SK-N-MC (cell line): ENCODE data around the gene SLC5A1.

Experiments used
- EZH2 ChIP-seq: fragments of 200-600 bp; sonication (generic); IDR thresholded peaks from one replicate; pipeline ENCODE4 v1.6.1; 2017; ENCODE audit warnings: antibody characterized with exemption
- FOXP2 ChIP-seq: optimal IDR thresholded peaks from 2 replicates; pipeline ENCODE3; 2011; ENCODE audit warnings: mild to moderate bottlenecking, moderate library complexity; ENCODE audit not compliant: insufficient read depth; ENCODE audit errors: extremely low read length, control extremely low read depth
- POLR2AphosphoS5 ChIP-seq: IDR thresholded peaks from 2 replicates; pipeline ENCODE4 v1.6.1; 2012; ENCODE audit warnings: mild to moderate bottlenecking, low read depth, low read length, borderline replicate concordance

DNA sequence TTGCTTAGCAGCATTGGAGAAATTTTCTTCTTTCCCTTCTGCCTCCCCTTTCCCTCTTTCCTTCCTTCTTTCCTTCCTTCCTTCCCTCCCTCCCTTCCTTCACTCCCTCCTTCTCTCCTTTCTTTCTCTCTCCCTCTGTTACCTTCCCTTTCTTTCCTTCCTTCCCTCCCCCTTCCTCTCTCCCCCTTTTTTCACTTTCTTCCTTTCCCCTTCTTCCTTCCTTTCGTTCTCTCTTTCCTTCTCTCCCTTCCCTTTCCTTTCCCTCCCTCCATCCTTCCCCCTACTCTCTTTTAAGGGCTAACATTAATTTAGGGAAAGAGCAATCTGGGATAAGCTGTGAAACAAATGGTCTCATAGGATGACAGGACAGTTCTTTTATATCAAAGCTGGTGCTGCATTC is 34.1 kb downstream of the SLC5A1 start:
- no peak for TF ChIP-seq POLR2AphosphoS5
- TF ChIP-seq EZH2, result no peak
- TF ChIP-seq FOXP2, result no peak
